Fibroblast of mammary gland (primary cell): ENCODE measurements around the gene PIK3R4.

Experiments
- DNase-seq: peaks from one replicate; pipeline ENCODE4 v3.0.0-alpha.2; 2010; ENCODE audit warnings: low read depth
- H3K4me3 ChIP-seq: 2 replicates; pipeline ENCODE4 v1.5.1; 2011; ENCODE audit warnings: low read depth, mild to moderate bottlenecking, low read length, moderate library complexity; ENCODE audit not compliant: control insufficient read depth
- CTCF ChIP-seq: conservative IDR thresholded peaks from 2 replicates; pipeline ENCODE4 v1.5.1; 2011; ENCODE audit warnings: low read depth, low read length, inconsistent platforms; ENCODE audit not compliant: control insufficient read depth, insufficient read depth

Gene PIK3R4

GRCh38 chr3:130746246-130747039 lies at the start of gene PIK3R4:
TSS of gene PIK3R4 (minus strand) at chr3:130746829. CDS start at chr3:130745218, 1,611 bp downstream.
- peak within 1 kb of the TSS; percentile 94 for H3K4me3 ChIP-seq
- DNase-seq, result peak; percentile 98
- no peak for TF ChIP-seq CTCF

- no peak for TF ChIP-seq CTCF
- no peak overlapping the region for H3K4me3 ChIP-seq
- DNase-seq, result no peak
Observed at GRCh38 chr3:130795396-130795795, 48.8 kb upstream of the PIK3R4 start.

- DNase-seq, result no peak
- TF ChIP-seq CTCF, result no peak
- no peak overlapping the region for H3K4me3 ChIP-seq
Observed at GRCh38 chr3:130792246-130792645, 45.6 kb upstream of the PIK3R4 start.

- no peak for TF ChIP-seq CTCF
- no peak for DNase-seq
- no peak overlapping the region for H3K4me3 ChIP-seq
Observed at GRCh38 chr3:130789782-130790322, 43.2 kb upstream of the PIK3R4 start.

- DNase-seq, result no peak
- no peak for TF ChIP-seq CTCF
- no peak overlapping the region for H3K4me3 ChIP-seq
Observed at GRCh38 chr3:130787422-130788068, 40.9 kb upstream of the PIK3R4 start.

- H3K4me3 ChIP-seq, result no peak overlapping the region
- TF ChIP-seq CTCF, result no peak
- no peak for DNase-seq
Observed at GRCh38 chr3:130786306-130786705, 39.7 kb upstream of the PIK3R4 start.
